GM21619 (cell line): ENCODE measurements around the gene CCDC33.
A peak's percentile ranks its signal among the peaks of the same experiment; 100 is the strongest.
"Not testable (repeated sequence)": the region's sequence is repeated elsewhere in the genome, so short reads cannot be mapped to it uniquely, and the experiment has no call there.

Experiments used
- ATAC-seq: cut with Tn5 transposase; IDR thresholded peaks from one replicate; pipeline ENCODE4 v1.9.1; 2021; ENCODE audit not compliant: unreplicated experiment

The CCDC33 gene

DNA sequence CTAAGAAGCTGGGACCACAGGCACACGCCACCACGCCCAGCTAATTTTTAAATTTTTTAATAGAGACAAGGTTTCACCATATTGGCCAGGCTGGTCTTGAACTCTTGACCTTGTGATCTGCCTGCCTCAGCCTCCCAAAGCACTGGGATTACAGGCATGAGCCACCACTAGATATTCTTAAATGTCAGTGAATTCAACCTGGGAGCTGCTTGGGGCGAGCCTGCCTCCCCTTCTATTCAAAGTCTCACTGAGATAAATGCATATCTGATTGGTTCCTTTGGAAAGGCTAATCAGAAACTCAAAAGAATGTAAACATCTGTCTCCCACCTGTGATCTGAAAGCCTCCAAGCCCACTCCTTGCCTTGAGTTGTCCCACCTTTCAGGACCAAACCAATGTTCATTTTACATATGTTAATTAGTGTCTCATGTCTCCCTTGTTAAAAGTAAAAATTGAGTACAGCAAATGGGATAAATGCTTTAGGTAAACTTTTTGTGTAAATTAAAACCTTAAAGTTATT is 116.3 kb downstream of the CCDC33 start:
- ATAC-seq, result no peak

- ATAC-seq, result not testable (repeated sequence)
These were observed 117.9 kb downstream of the CCDC33 start for GRCh38 chr15:74353992-74354391.

GRCh38 chr15:74356050-74356449 is 119.9 kb downstream of the CCDC33 start:
- ATAC-seq, result not testable (repeated sequence)

GRCh38 chr15:74357514-74357913 is 121.4 kb downstream of the CCDC33 start:
- ATAC-seq, result not testable (repeated sequence)

- ATAC-seq, result not testable (repeated sequence)
These were observed 123.2 kb downstream of the CCDC33 start for GRCh38 chr15:74359376-74359775.

GRCh38 chr15:74360855-74361254 is 124.7 kb downstream of the CCDC33 start:
- not testable (repeated sequence) for ATAC-seq

DNA sequence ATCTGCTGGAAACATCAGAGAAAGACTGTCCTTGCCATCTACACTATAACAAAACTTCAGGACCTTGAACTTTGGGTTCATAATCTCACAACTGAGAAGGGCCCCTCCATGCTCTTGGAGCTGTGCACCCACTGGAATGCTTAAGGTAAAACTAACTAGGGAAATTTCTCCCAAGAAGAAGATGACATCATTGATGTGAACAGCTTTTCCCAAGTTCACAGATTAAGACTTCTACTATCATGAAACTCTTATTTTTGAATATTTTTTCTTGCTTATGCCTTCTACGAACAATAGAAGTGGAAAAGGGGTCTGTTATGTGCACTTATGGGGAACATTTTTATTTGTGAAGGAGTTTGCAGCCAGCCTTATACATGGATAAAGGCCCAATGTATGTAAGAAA is 126.4 kb downstream of the CCDC33 start:
- no peak for ATAC-seq

- ATAC-seq, result no peak
These were observed 128.9 kb downstream of the CCDC33 start for GRCh38 chr15:74364936-74365597.

GRCh38 chr15:74365598-74366445 is 129.7 kb downstream of the CCDC33 start:
- no peak for ATAC-seq

DNA sequence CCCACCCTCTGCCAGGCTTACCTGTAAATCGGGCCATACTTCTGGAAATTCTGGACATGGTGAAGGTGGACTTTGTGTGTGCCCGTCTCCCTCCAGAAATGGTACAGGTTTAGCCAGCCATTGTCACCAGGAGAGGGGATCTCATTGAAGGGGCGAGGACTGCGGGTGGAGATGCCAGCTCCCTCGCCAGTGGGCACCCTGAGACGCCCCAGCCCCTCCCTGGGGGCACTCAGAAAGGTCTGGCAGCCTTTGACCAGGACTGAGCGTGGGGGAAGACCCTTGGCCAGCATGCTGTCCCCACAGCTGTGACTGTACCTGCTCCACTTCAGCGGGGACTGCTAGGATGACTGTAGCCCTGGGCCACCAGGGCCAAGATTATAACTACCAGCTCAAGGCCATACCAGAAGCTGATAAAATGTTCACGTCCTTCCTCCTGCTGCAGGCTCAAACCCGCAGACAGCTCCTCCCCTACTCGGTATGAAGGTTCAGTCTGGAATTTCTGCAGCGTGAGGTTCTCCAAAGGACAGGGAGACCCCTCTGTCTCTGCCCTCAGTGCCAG is 131.2 kb downstream of the CCDC33 start, which contains the start of gene CYP11A1:
Gene CYP11A1, minus strand, starts transcription at position 351 of the 559 bp plus-strand sequence. Its CDS starts 61 bp downstream, at position 290.
- no peak for ATAC-seq

- ATAC-seq, result no peak
These were observed 132.0 kb downstream of the CCDC33 start for GRCh38 chr15:74368121-74368520.

- ATAC-seq, result no peak
These were observed 133.1 kb downstream of the CCDC33 start for GRCh38 chr15:74369084-74369745.

- no peak for ATAC-seq
These were observed 133.6 kb downstream of the CCDC33 start for GRCh38 chr15:74369756-74370155.

- ATAC-seq, result no peak
These were observed 134.3 kb downstream of the CCDC33 start for GRCh38 chr15:74370471-74370870.

- no peak for ATAC-seq
These were observed 137.0 kb downstream of the CCDC33 start for GRCh38 chr15:74373056-74373650.

DNA sequence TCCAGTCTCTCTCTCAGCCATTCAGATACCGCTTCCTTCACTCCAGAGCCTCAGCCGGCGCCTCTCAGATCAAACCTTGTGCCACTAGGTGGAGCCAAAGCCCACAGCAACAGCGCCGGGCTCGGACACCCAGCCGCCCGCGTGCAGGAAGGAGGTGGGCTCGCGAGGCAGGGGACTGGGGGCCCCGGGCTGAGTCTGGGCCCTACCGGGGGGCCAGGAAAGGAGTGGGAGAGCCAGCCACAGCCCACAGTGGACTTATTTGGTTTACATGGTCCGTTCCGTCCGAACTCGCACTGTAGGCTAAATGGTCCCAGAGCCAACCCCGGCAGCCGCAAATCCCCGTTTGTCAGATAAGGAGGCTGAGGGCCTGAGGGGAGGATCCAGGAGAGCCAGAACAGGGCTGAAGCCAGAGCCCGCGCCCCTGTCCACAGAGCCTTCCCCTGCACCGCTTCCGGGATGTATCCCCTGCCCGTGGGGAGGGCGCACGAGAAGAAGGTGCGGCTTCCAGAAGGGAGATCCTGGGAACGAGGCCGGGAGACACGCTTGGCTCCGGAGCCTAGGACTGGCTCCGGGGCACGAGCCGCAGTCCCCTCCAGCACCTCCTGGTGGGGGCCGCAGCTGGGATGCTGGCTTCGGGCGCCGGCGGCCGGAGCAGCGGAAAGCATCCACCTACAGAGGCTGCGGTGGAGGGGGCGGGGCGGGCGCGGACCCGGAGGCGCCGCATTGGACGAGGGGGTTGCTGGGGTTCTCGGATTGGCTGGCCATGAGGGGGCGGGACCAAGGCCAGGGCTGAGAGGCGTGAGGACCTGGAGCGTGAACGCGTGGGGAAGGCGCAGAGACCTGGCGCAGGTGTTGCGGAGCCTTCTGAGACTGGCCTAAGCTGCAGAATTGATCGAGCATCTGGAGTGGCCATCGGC is 137.9 kb downstream of the CCDC33 start:
- peak; percentile 62 for ATAC-seq

DNA sequence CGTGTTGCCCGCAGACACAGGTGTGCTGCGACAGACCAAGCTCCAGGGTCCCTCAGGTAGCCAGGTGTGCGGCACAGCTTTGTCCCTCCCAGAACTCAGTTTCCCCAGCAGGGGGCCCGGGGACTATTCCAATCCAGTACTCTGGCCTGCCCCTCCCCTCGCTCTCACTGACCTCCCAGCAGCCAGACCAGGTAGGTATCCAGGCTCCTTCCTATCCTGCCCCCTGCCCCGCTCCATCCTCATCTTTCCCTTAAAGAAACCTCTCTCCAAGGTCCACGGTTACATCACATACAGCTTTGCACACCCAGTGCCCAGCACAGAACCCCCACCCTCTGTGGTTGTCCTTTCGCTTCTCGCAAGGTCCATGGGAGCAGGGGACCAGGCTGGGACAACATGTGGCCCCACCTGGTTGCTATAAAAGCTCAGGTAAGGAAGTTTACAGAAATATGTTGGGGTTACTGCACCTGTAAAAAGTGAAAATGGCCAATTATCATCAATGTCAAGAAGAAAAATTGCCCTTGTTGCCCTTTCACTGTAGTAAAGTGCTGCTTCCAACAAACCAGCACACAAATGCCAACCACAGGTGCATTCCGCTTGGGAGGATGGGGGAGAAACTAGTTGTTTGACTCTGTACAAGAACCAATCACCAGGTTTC is 138.6 kb downstream of the CCDC33 start:
- no peak for ATAC-seq

DNA sequence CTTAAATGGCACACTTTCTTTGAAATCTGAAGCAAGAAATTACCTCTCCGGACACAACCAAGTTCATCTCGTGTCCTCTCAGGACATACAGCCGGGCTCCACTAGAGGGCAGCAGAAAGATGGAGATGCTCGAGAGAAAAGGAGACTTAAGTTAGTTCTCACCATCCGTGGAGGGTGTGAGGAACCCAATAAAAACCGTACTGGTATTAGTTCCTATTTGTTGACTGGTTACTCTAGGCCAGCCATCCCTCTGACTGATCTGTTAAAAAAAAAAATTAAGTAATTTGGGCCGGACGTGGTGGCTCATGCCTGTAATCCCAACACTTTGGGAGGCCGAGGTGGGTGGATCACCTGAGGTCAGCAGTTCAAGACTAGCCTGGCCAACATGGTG is 139.2 kb downstream of the CCDC33 start:
- no peak for ATAC-seq

- no peak for ATAC-seq
These were observed 140.1 kb downstream of the CCDC33 start for GRCh38 chr15:74376226-74376625.
